OCI-LY7 (cell line): Measurements from ENCODE around the gene DCTN1. TPM values are rescaled to one million over a fixed set of nuclear protein-coding genes. Genes with fewer than 3 reads are reported as not detected.
"Not testable (repeated sequence)": the region's sequence is repeated elsewhere in the genome, so short reads cannot be mapped to it uniquely, and the experiment has no call there.

ENCODE experiments used
- BruUV-seq: library from RNA; stranded (reverse); fragments of 400-500 nt; replicated peaks from 2 replicates; lab custom pipeline; 2021; lab: Mats Ljungman, UMichigan
- CTCF ChIA-PET: fragments of 300-600 bp; sonication (Branson Sonifier 250); formaldehyde crosslinking; loops from one replicate; lab custom pipeline; 2022; ENCODE audit warnings: antibody characterized with exemption; ENCODE audit not compliant: unreplicated experiment; lab: Charles Lee
- POLR2A ChIA-PET: fragments of 300-600 bp; sonication (Branson Sonifier 250); formaldehyde crosslinking; loops from one replicate; lab custom pipeline; 2022; ENCODE audit warnings: antibody characterized with exemption; lab: Charles Lee
- DNase-seq: peaks from one replicate; pipeline ENCODE4 v3.0.0-alpha.2; 2015; ENCODE audit warnings: low spot score
- H2AFZ ChIP-seq: fragments of 200-600 bp; sonication (generic), shearing (Covaris generic); 2 replicates; pipeline ENCODE4 v1.6.1; 2014; ENCODE audit warnings: mild to moderate bottlenecking, antibody characterized with exemption, low read length, moderate library complexity
- H3K27ac ChIP-seq: fragments of 200-600 bp; sonication (generic); 2 replicates; pipeline ENCODE4 v1.5.1; 2014; ENCODE audit warnings: mixed run types, low read depth, mild to moderate bottlenecking, moderate library complexity, low read length, inconsistent platforms; ENCODE audit not compliant: poor library complexity, severe bottlenecking
- H3K36me3 ChIP-seq: fragments of 200-600 bp; sonication (generic); 2 replicates; pipeline ENCODE4 v1.6.1; 2014; ENCODE audit warnings: mild to moderate bottlenecking, antibody characterized with exemption, low read length, moderate library complexity, mixed read lengths; ENCODE audit not compliant: insufficient read depth
- H3K4me1 ChIP-seq: fragments of 200-600 bp; sonication (generic); 2 replicates; pipeline ENCODE4 v1.5.1; 2014; ENCODE audit warnings: mild to moderate bottlenecking, low read length; ENCODE audit not compliant: insufficient read depth, poor library complexity, severe bottlenecking
- H3K4me2 ChIP-seq: fragments of 200-600 bp; sonication (generic); 2 replicates; pipeline ENCODE4 v1.6.1; 2014; ENCODE audit warnings: mild to moderate bottlenecking, low read length
- H3K4me3 ChIP-seq: fragments of 200-600 bp; sonication (generic); 2 replicates; pipeline ENCODE4 v1.5.1; 2014; ENCODE audit warnings: mild to moderate bottlenecking, low read depth, low read length; ENCODE audit not compliant: poor library complexity, severe bottlenecking
- H3K79me2 ChIP-seq: fragments of 200-600 bp; sonication (generic); 2 replicates; pipeline ENCODE4 v1.6.1; 2016; ENCODE audit warnings: low read depth, mild to moderate bottlenecking, low read length, moderate library complexity, mixed read lengths; ENCODE audit not compliant: insufficient read depth
- H3K9me2 ChIP-seq: fragments of 200-600 bp; sonication (generic); 2 replicates; pipeline ENCODE4 v1.6.1; 2016; ENCODE audit warnings: mild to moderate bottlenecking, low read length, mixed read lengths; ENCODE audit not compliant: insufficient read depth
- H3K9me3 ChIP-seq: fragments of 200-600 bp; sonication (generic); 2 replicates; pipeline ENCODE4 v1.6.1; 2014; ENCODE audit warnings: mild to moderate bottlenecking, mixed run types, low read length, mixed read lengths
- H4K20me1 ChIP-seq: fragments of 200-600 bp; sonication (generic); 2 replicates; pipeline ENCODE4 v1.6.1; 2014; ENCODE audit warnings: mild to moderate bottlenecking, antibody characterized with exemption, low read length, moderate library complexity, mixed read lengths; ENCODE audit not compliant: insufficient read depth
- CTCF ChIP-seq: fragments of 200-600 bp; sonication (generic); conservative IDR thresholded peaks from 2 replicates; pipeline ENCODE4 v1.5.1; 2014; ENCODE audit warnings: mild to moderate bottlenecking, antibody characterized with exemption, low read length, moderate library complexity, mixed read lengths
- EZH2phosphoT487 ChIP-seq: fragments of 200-600 bp; sonication (generic); IDR thresholded peaks from 2 replicates; pipeline ENCODE4 v1.6.1; 2018; ENCODE audit warnings: low read depth, borderline replicate concordance, mild to moderate bottlenecking, mixed run types, antibody characterized with exemption, low read length, moderate library complexity, mixed read lengths
- intact Hi-C: fragments of 100-400 bp; cut with micrococcal nuclease; formaldehyde crosslinking; loops from one replicate; pipeline ENCODE4 v1.10.0; 2022; ENCODE audit not compliant: unreplicated experiment
- total RNA-seq, 2 experiments: library from RNA; depleted of rRNA in 1 of 2; stranded (reverse); fragments of >200 nt in 1 of 2; shearing (Covaris generic) in 1 of 2; gene quantifications; 2 replicates each; pipeline ENCODE4 v1.2.3, GENCODE V29; 2014 to 2022

Gene DCTN1
- total RNA-seq, 2 experiments from 2014 or later: 45.5 to 100 TPM

- CTCF ChIA-PET: no interaction called here
- BruUV-seq: no TSS peak
These were observed 34.7 kb downstream of the DCTN1 start for GRCh38 chr2:74345272-74345943.

GRCh38 chr2:74343316-74343715 is 36.8 kb downstream of the DCTN1 start, which contains the start of gene SLC4A5:
SLC4A5 (minus strand) TSS chr2:74343416; CDS start chr2:74315023, 28,393 bp downstream.
- CTCF ChIA-PET: no interaction called here
- H3K36me3 ChIP-seq: no peaks in the 10 kb centered on the region
- POLR2A ChIA-PET: no interaction called here
- H2AFZ ChIP-seq: no peak within 1 kb of the TSS
- H3K9me3 ChIP-seq: no peaks in the 10 kb centered on the region
- no peak within 1 kb of the TSS for H3K4me2 ChIP-seq
- BruUV-seq: no TSS peak
- no peak for DNase-seq
- no peak within 1 kb of the TSS for H3K4me3 ChIP-seq
- no peaks in the 10 kb centered on the region for H4K20me1 ChIP-seq
- no peaks in the 10 kb centered on the region for H3K9me2 ChIP-seq
- no peak within 1 kb of the TSS for H3K27ac ChIP-seq
- H3K4me1 ChIP-seq: no peaks in the 10 kb centered on the region
- intact Hi-C loops: no loop called here
- no peaks in the 10 kb centered on the region for H3K79me2 ChIP-seq
- TF ChIP-seq CTCF: no peak
- TF ChIP-seq EZH2phosphoT487: no peak

More at GRCh38 chr2:74345272-74345943, 34.7 kb downstream of the DCTN1 start:
- no peak for DNase-seq
- no peak overlapping the region for H3K4me3 ChIP-seq
- intact Hi-C loops: no loop called here
- POLR2A ChIA-PET: interaction anchor here (0.7 kb wide), 1 partner anchor 45 kb away, joined by 3 read pairs; no protein-coding TSS in a partner anchor
- no peaks in the 10 kb centered on the region for H3K36me3 ChIP-seq
- no peak overlapping the region for H3K27ac ChIP-seq
- TF ChIP-seq CTCF: no peak
- TF ChIP-seq EZH2phosphoT487: no peak
- H3K79me2 ChIP-seq: no peaks in the 10 kb centered on the region
- no peak overlapping the region for H3K4me2 ChIP-seq
- no peak overlapping the region for H2AFZ ChIP-seq
- no peaks in the 10 kb centered on the region for H3K4me1 ChIP-seq
- H4K20me1 ChIP-seq: no peaks in the 10 kb centered on the region
- no peaks in the 10 kb centered on the region for H3K9me2 ChIP-seq
- H3K9me3 ChIP-seq: no peaks in the 10 kb centered on the region

GRCh38 chr2:74336227-74336626 is 43.9 kb downstream of the DCTN1 start:
- POLR2A ChIA-PET, H3K4me1 ChIP-seq, H2AFZ ChIP-seq, H3K9me2 ChIP-seq, BruUV-seq, H4K20me1 ChIP-seq, H3K79me2 ChIP-seq, H3K4me3 ChIP-seq, H3K27ac ChIP-seq, H3K9me3 ChIP-seq, DNase-seq, H3K4me2 ChIP-seq, CTCF ChIA-PET, H3K36me3 ChIP-seq: not testable (repeated sequence)
- intact Hi-C loops: loop anchor here (10.0 kb wide), 1 partner anchor 191 kb away; the partner anchor contains the start of gene BOLA3
